Measurements from ENCODE around the gene ZNF219.
A peak's percentile ranks its signal among the peaks of the same experiment; 100 is the strongest.

ZNF219 gene

DNA sequence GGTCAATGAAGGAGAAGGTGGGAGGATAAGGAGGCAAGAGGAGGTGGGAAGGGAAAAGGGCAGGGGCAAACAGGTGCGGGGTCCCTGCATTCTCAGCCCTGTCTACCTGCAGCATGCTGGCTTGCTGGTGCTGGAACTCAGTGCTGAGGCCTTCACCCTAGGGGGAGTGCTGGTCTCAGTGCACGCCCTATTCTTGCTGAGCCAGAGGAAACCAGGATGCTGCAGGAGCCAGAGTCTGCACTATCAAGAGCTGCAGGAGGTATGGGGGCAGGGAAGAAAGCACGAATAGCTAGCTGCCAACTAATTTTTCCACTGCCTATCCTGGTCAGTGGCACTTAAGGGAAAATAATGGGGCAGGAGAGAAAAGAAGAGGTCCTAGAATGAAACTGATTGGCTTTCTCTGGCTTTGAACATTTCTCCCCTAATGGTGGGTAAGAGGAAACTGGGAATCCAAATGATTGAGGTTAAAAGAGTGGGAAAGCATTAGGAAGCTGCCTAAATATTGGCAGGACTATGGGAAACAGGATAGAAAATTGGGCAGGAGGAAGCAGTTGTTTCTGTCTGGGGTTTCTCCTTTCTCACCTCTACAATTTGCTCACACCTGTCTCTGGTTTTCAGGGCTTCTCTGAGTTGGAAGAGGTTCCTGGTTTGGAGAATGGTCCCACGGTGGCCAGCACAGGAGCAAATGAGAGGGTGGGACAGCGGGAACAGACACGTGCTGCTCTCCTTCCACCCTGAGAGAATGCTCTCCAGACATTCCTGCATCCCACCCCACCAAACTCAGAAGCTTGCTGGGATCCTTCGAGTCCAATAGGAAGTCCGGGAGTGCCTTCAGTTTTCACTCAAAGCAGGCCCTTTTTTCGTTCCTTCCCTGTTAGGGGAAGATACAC is 4.3 kb upstream of the ZNF219 start:
- no peak for DNase-seq (ENCODE audit: low read depth, low spot score)

DNA sequence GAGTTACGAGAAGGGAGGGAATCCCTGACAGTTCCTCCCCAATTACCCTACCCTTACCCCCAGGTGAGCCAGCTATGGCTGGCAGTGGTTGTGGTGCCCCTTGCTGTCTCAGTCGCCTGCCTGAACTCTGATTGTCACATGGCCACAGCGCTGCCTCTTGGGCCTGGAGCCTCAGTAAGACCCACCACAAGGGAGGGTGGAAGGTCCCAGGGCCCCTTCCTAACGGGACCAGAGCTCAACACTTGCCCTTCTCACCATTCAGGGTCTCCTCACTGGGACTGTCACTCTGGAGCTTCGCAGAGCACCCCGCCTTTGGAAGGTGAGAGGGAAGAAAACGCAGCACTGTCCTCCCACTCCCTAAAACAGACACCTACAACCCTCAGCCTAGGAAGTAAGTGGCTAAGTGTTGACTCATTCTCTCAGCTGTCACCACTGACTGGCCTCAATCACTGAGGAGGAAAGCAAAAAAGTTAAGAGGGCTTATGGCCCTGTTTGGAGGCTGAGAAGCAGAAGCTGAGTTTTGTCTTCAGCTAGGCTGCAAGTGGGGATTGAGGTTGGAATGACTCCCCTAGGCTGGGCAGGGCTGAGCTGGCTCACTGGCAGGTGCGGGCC is 3.5 kb upstream of the ZNF219 start:
- no peak for DNase-seq (ENCODE audit: low read depth, low spot score)

DNA sequence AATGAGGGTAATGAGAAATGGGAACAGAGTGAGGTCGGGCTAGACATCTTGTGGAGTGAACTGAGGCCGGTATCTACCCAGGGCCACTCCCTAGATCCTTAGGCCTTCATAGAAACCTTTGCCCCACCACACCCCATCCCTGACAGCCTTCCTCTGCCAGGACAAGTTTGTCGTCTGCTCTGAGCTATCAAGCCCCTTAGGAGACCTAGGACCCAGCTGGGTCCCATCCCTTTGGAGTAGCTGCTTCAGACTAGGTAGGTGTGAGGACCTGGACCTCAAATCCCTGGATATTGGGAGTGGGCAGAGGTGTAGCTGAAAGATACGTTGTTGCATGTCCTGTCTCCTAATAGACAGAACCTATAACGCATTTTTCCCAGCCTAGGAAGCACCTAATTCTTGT is 2.5 kb upstream of the ZNF219 start, which contains the start of gene TMEM253:
Gene TMEM253 (plus strand): TSS at position 136 of the 400 bp plus-strand sequence. CDS start 278 bp downstream, outside the sequence.
- no peak for DNase-seq (ENCODE audit: low read depth, low spot score)

DNA sequence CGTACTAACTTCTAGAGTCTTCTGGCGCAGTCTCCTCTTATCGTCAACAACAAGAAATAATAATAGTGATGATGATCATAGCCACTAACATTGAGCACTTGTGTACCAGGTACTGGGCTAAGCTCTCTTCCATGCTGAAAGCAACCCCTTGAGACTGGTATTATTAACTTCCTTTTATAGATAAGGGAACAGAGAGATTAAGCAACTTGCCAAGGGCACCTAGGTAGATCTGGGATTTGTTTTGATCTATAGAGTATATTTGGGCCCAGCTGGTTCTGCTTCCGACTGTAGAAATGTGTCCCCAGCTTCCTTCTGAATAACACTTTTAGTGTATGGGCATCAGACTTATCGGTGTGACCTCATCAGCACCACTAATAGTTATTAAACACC is 1.1 kb upstream of the ZNF219 start:
- DNase-seq (ENCODE audit: low read depth, low spot score), result no peak

DNA sequence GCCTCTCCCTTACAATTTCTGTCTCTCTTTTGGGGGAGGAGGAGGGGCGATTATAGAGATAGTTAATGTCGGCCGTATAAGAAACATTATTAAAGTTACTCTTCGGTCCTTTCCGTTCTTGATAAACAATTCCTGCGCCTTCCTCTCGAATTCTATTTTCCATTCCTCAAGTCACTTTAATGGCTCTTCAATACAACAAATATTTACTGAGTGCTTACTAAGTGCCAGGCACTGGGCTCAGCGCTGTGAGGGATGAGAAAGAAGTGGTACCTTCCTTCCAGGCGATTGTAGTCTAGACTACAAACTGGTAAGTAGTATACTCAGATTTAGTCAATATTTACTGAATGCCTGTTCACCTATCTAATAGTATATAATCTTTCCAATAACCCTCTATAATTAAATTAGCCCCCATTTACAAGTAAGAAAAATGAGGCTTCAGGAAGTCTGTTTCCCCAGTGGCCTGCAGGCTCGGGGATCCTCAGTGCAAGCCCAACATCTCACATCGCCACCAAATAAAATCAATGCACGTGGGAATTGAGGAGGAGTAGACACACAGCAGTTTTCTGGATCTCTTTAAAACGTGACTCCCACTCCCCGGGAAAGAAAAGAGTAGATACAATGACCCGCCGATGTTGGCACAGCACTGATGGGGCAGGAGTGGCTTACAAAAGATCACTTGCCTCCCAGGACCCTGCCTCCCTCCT is 589 bp upstream of the ZNF219 start:
- DNase-seq (ENCODE audit: low read depth, low spot score), result no peak

DNA sequence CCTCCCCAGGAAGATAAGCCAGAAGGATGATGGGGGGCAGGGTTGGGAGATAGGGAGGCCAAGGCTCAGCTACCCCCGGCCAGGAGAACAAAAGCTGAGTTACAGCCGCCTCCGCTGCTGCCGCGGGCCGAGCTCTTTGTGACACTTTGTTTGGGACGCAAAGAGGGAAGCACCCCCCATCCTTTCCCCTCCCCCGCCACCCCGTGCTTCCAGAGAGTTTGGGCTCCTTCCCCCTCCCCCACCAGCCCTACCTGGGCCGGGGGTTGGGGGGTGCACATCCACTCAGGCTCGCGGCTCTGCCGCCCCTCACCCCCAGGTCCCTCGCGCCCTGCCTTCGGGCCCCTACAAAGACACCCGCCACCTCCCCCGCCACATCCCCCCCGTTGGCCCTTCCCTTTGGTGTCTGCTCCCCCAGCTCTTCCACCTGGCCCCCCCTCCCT is 799 bp downstream of the ZNF219 start:
- no peak for DNase-seq (ENCODE audit: low read depth, low spot score)

DNA sequence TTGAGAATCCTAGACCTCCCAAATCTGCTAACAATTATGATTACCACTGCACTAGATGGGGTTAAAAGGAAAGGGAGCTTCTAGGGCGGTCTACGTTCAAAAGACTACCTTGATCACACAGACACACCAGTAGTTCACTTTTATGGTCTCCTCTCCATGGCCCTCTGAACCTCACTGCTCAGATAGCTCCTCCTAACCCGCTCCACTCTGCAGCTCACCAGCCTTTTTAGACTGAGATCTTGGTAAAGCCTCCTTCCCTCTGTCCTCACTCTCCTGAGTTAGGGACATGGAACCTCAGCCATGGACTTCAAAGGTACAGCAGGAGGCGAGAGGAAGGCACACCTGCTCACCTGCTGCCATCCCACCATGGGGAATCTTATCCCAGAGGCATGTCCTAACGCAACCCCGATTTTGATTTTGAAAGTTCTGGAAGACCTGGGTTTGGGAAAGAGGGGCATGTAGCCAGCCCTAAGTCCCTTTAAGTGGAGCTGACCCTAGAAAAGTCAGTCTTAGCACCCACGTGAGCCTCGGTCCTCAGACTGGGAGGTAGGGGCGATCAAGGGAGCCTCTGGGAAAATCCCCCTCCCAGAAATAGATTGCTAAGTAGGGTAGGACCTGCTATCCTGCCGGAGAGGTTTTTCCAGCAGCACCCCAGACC is 1.3 kb downstream of the ZNF219 start:
- no peak for DNase-seq (ENCODE audit: low read depth, low spot score)

DNA sequence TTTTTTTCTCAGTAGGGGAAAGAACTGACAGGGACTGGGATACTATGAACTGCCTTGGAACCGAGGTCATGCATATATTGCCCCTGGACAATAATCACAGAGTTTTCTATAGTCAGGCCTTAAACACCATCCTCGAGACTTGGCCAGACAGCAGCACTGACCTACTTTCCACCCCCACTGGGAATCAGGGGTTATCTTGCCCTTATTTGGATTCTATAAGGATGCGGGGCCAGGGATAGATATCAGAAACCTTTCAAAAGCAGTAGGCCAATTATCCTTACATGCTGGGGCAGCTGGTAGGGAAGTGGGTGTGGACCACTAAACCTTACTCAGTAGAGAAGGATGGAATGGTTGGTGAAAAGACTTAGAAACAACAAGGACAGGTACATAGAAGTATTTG is 2.0 kb downstream of the ZNF219 start:
- no peak for DNase-seq (ENCODE audit: low read depth, low spot score)

DNA sequence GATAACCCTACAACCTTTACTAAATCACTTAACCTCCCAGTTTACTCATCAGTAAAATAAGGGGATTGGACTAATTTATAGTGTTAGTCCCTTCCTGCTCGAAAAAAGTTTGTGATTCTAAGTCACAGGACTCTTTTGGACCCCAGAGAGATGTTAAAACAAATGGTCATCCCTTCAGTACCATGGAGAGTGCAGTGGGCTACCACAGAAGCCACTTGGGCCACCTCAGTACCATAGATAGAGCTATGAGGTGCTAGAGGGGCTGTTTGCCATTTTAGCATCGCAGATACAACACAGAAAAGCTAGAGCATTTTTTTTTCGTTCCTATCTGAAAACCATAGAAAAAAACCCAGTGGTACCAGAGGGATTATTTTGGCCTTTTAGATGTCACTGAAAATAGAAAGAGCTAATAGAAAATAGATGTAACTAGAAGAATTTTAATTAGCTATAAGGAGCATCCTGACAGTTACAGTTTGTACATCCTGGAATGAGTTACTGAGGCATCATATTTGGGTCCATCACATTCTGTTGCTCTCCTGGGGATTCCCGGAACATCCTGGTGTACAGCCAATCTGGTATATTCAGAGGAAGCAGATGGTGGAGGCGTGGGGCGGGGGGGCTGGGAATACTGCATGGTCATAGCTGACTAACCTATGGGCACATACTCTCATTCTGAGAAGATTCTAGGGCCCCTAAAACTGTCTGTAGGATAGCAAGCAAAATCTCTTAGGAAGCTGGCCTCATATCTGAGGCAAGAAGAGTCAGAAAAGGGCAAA is 2.8 kb downstream of the ZNF219 start:
- DNase-seq (ENCODE audit: low read depth, low spot score), result no peak

DNA sequence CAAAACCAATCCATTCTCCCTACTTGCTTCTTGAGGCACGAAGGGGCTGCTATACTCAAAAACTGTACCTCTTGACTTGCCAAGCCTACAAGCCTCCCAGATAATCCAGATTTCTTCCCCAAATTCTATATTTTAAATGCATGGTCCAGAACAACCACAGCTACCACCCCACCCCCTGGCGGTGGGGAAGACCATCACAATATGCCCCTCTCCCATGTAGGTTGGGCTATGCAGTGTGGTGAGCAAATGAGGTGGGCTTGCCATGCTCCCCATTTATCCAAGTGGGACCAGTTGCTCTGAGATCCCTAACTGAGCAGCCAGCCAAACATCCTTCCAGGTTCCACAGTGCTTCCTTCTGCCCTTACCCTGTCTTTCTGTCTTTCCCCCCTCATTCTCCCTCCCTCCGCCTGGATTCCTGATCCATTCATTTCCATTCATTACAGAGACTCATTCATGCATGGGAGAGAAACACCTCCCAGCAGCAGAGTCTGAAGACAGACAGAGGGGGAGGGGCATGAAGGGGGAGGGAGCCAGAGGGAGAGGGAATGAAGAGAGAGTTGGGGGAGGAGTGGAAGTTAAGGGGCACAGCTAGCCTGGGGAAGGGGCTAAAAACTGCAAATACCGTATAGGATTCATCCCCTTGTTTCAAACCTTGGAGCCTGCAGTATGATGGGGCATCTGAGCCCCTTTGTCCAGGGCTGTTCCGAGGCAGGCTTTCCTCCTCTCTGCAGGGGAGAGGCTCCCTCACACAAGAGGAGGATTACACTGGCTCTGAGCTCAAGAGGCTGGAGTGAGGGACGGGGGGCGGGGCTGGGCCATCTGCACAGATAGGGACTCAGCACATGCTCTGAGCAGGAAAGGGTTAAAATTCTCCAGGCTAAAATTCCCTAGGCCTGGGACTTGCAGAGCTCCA is 4.4 kb downstream of the ZNF219 start:
- no peak for DNase-seq (ENCODE audit: low read depth, low spot score)

DNA sequence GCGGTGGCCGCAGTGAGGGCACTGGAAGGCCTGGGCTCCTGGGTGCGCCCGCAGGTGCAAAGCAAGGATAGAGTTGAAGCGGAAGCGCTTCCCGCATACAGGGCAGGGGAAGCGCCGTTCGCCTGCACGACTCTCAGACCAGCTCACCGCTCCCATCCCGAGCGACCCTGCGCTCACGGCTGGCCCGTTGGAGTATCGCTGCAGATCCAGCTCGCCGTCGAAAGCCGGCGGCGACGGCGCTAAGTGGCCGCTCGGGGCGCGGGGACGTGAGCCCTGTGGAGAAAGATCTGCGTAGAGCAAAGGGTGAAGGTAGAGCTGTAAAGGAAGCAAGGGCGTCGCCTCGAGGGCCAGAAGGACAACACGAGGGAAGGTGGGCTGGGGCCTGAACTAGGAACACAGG is 5.4 kb downstream of the ZNF219 start:
- DNase-seq (ENCODE audit: low read depth, low spot score), result no peak

DNA sequence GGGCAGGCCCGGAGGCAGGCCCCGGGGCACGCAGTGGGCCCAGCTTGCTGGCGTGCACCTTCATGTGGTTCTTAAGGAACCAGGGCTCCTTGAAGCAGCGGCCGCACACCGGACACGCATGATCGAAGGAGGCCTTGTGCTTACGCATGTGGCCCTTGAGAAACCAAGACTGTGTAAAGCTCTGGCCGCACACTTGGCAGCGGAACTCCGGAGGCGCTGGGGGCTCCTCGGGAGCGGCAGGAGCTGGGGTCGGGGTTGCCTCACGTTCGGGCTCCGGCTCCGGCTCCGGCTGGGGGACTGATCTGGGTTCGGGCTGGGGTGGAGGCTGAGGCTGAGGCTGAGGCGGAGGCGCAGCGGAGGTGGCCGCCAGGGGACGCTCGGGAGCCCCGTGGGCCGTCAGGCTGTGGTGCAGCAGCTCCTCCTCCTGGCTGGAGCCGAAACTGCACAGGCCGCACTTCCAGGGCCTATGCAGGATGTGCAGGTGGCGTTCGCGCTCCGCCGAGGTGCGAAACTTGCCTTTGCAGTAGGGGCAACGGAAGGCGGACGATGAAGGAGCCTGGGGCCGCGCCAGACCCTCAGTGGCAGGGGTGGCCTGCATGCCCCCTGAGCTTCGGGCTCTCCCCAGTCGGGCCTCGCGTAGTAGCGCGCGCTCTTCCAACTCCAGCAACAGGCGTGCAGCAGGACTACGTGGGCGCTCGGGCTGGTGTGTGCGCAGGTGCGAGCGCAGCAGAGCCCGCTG is 6.0 kb downstream of the ZNF219 start:
- DNase-seq (ENCODE audit: low read depth, low spot score), result peak; percentile 85

DNA sequence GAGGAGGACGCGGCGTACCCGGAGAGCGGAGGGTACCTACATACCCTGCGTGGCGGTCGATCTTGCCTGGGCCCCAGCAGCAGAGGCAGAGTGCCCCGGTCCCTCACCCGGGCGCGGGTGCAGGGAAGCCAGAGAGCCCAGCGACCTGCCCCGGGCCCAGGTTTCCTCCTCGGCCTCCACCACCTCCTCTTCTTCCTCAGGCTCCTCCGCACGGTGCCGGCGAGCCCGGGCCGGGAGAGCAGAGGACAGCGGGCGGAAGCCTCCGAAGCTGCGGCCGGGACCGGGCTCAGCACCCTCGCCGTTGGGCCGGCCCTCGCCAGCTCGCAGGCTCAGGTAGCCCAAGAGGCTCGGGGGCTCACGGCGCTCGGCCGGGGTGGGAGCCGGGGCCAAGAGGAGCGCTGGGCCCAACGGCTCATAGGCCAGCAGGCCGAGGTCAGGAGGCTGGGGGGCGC is 6.6 kb downstream of the ZNF219 start:
- no peak for DNase-seq (ENCODE audit: low read depth, low spot score)

DNA sequence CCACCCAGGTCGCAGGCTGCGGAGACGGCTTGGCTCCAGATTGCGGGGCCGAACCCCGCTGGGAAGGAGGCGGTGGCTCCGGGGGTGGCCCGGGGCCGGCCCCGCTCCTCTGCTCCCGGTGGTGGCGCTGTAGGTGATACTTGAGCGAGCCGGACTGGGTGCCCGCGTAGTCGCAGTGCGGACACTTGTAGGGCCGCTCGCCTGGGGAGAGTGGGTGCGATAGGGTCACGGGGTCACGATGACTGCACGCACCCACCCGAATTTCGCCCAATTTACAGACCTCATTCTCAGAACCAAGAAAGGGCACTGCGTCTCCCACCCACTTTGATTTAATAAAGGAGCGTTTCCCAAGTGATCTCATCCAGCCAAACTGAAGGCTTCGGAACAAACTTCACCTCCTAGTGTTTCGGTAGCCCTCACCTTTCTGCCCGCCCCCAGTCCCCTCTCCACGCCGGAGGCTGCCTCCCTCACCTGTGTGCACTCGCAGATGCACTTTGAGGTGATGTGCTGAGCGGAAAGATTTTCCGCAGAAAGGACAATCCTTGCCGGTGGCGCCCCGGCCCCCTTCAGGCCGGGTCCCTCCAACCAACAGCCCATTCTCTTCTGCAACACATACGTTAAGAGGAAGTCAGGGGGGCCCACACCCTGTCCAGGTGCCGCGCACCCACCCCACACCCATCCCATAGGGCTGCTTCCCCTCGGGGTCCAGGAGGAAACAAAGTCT is 7.4 kb downstream of the ZNF219 start:
- DNase-seq (ENCODE audit: low read depth, low spot score), result no peak

DNA sequence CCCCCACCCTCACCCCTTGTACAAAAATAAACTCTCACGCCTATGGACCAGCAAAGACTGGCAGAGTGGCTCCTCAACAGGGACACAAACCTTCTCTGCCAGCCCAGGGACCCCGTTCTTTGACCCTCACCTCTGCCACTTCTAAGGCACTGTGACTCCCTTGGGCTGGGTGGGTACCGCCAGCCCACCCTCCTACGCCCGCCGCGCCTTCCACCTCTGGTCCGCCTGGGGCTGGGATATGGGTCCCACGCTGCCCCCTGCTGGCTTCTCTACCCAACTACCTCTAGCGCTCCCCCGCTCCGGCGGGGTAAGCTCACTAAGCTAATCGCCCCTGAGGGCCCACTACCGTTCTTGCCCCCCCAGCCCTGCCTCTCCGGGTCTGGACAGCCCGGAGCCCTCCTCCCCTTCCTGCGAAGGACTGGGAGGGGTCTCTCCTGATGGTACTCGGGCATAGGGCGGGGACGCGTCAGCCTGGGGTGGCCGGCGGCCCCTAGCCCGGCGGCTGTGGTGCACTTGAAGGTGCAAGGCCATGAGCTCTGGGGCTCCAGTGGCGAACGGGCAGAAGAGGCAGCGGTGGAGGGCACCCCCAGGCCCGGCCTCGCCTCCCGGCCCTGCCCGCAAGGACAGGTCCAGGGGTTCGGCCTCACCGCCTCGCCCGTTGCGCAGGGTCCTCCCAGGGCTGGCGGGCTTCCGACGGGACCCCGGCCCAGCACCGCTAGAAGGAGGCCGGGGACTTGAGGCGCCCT is 8.1 kb downstream of the ZNF219 start:
- no peak for DNase-seq (ENCODE audit: low read depth, low spot score)

DNA sequence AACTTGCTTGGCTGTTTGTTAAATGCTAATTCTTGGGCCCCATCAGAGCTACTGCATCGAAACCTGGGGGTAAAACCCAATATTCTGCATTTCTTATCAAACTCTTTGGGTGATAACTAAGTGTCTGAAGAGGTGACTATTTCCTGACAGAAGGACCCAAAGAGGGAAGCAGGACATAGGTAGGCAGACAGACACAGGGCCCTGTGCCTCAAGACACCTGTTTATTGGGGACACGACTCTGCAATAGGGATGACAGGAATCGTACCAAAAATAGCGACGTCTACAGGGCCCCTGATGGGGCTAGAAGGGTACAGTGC is 8.6 kb downstream of the ZNF219 start:
- DNase-seq (ENCODE audit: low read depth, low spot score), result no peak

DNA sequence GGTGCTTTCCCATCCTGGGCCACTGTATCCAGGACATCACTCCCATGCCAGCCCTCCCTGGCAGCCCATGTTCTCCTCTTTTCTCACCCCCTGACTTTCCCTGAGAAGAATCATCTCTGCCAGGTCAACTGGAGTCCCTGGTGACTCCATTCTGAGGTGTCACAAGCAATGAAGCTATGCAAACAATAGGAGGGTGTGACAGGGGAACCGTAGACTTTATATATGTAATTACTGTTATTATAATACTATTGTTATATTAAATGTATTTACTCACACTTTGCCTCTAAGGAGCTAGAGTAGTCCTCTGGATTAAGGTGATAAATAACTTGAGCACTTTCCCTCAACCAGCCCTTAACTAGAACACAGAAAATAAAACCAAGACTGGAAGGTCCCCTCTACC is 9.2 kb downstream of the ZNF219 start:
- no peak for DNase-seq (ENCODE audit: low read depth, low spot score)

DNA sequence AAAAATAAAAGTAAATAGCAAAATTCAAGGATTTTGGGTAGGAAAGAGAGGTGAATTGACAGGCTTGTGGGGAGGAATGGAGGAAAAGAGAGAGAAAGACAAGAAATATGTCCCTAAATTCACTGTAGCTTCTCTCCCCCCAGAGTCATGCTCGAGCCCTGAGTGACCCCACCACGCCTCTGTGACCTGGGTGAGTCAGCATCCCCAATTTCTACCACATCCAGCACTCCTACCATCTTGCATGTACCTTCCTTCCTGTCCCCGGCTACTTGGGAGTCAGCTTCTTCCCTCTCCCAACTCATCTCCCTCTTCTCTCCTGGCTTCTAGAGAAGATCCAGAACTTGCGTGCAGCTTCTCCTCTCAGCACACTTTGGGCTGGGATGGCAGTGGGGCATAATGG is 9.8 kb downstream of the ZNF219 start:
- no peak for DNase-seq (ENCODE audit: low read depth, low spot score)
